HG03378 (cell line): ENCODE data around the gene ZP1.
"Not testable (repeated sequence)": the region's sequence is repeated elsewhere in the genome, so short reads cannot be mapped to it uniquely, and the experiment has no call there.

Experiments used
- ATAC-seq: cut with Tn5 transposase; IDR thresholded peaks from one replicate; pipeline ENCODE4 v1.9.1; 2021; ENCODE audit warnings: mild to moderate bottlenecking, moderate library complexity; ENCODE audit not compliant: unreplicated experiment

ZP1 gene, protein sequence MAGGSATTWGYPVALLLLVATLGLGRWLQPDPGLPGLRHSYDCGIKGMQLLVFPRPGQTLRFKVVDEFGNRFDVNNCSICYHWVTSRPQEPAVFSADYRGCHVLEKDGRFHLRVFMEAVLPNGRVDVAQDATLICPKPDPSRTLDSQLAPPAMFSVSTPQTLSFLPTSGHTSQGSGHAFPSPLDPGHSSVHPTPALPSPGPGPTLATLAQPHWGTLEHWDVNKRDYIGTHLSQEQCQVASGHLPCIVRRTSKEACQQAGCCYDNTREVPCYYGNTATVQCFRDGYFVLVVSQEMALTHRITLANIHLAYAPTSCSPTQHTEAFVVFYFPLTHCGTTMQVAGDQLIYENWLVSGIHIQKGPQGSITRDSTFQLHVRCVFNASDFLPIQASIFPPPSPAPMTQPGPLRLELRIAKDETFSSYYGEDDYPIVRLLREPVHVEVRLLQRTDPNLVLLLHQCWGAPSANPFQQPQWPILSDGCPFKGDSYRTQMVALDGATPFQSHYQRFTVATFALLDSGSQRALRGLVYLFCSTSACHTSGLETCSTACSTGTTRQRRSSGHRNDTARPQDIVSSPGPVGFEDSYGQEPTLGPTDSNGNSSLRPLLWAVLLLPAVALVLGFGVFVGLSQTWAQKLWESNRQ

DNA sequence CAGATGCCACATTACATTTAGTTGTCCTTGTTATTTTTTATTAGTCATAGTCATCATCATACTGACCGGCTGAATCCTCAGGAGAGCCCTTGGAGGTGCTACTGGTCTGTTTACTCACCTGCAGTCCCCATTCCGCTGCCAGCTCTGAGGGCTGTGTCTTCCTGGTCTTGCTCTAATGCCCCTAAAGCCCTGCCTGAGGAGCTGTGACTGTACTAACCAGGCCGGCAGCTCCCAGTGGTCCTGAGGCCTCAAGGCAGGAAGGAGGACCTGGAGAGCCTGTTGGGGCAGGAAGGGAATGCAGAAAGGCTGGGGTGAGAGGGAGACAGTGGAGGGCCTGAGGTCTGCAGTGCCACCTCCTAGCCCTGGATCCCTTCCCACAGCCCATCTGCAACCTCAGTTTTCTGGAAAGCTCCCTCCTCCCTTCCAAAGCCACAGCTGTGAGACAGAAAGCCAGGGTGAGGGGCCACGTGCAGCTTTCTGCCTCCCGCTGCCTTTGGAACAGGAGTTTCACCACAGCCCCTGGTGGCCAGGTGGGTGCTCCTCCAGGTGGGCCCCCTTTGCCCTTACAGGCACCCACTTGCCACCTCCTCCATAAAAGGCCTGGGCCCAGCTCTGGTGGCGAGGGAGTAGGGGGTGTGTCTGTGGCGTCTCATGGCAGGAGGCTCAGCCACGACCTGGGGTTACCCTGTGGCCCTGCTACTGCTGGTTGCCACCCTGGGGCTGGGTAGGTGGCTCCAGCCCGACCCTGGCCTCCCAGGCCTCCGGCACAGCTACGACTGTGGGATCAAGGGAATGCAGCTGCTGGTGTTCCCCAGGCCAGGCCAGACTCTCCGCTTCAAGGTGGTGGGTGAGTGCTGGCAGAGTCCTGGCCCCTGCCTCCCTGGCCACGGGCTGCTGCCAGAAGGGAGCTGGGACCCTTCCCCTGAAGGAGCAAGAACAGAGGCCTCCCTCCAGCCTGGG is at the start of gene ZP1:
Gene ZP1 (plus strand): TSS at position 632 of the 960 bp plus-strand sequence. CDS start 20 bp downstream, at position 652.
- ATAC-seq, result no peak

DNA sequence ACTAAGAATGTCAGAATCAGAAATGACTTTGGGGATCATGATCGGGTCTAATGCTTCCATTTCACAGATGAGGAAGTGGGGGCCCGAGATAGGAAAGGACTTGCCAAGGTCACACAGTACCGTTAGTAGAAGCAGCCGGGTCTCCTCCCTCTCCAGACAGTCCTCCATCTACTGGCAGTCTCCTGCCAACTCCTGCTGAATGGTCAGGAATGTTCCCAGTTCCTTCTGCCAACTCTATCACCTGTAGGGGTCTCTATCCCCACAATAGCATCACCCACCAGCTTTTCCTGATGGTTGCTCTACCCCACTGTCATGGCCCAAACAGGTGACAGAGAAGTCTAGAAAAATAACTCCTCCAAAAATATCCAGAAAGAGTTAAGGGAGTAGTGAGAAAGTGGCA is 49.3 kb upstream of the ZP1 start:
- no peak for ATAC-seq

DNA sequence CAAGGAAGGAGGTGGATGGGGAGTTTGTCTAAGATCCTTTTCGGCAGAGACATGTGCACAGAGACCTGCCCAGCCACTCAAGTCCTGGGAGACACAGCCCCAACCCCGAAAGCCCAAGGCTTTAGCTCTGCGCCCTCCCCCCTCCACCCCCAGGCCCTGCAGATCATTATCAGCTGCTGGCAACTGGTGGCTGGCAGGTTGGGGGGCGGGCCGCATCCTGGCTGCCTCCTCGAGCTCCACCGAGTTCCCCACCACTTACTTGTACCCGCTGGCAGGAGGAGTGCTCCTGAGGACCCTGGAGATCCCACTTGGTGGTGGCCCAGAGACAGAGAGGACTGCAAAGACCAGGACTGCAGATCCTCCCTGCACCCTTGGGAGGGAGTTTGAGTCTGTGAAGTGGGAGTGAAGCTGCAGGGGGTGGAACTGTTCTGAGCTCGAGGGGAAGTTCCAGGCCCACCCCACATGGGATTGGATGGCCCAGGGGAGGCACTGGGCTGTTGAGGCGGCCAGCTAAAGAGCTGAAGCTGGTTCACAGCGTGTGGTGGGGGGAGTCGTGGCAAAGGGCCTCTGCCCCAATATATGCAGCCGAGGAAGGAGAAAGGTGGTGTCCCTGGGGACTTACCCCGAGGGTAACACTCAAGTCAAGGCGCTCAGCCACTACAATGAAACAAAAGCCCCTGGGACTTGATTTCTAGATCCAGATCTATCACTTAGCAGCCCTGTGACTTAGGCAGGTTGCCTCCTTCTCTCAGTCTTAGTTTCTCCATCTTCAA is 45.3 kb upstream of the ZP1 start:
- ATAC-seq, result no peak

DNA sequence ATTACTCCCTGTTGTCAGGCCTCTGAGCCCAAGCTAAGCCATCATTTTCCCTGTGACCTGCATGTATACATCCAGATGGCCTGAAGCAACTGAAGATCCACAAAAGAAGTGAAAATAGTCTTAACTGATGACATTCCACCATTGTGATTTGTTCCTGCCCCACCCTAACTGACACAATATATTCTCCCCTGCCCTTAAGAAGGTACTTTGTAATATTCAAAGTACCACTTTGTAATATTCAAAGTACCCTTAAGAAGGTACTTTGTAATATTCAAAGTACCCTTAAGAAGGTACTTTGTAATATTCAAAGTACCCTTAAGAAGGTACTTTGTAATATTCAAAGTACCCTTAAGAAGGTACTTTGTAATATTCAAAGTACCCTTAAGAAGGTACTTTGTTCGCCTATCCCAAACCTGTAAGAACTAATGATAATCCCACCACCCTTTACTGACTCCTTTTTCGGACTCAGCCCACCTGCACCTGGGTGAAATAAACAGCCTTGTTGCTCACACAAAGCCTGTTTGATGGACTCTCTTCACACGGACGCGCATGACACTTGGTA is 43.5 kb upstream of the ZP1 start:
- ATAC-seq, result not testable (repeated sequence)

DNA sequence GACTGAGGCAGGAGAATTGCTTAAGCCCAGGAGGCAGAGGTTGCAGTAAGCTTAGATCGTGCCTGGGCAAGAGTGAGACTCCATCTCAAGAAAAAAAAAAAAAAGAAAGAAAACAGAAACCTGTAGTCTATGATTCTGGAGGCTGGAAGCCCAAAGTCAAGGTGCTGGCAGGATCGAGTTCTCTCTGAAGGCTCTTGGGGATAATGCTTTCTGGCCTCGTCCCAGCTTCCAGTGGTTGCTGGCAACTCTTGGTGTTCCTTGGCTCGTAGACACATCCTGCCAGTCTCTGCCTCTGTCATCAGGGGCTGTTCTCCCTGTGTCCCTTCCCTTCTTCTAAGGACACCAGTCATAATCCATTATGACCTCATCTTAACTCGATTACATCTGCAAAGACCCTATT is 42.2 kb upstream of the ZP1 start:
- no peak for ATAC-seq

DNA sequence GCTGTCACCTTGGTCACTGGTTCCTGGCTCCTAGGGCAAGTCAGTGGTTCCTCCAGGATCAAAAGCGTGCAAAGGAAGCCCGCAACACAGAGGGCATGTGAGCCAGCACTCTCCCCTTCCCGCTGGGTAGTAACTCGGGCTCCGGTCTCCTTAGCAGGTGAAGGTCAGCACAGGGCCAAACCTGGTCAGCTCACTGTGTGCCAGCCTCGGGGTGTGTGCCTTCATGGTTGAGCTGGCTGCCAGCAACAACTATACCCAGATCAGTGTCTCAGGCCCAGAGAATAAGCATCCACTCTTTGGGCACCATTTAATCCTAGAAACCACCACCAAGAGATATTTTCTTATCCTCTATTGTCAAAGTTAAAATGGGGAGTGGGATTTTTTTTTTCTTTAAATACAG is 41.6 kb upstream of the ZP1 start:
- no peak for ATAC-seq

DNA sequence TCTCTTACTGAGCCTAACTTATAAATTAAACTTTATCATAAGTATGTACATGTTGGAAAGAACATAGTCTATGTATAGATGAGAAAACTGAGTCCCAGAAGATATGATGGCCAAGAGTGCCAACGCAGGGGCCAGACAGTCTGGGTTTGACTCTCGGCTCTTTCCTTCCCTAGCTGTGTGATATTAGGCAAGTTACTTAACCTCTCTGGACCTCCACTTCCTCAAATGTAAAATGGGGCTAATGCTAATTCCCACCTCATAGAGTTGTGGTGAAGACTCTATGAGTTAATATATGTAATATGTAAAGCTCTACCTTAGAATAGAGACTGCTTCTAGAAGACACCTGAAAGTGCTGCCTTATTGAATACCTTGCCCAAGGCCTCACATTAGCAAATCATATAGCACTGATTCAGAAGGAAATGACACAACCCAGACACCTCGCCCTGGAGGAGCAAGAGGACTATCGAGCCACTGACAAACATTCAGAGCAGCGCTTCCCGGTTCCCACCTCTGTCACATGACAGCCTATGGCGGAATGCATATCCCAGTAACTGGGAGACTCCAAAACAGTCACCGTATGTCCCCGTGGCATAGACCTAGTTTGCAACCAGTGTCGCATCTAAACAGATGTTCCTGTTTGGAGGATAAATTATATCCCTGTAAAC is 36.7 kb upstream of the ZP1 start:
- peak; percentile 15 for ATAC-seq

DNA sequence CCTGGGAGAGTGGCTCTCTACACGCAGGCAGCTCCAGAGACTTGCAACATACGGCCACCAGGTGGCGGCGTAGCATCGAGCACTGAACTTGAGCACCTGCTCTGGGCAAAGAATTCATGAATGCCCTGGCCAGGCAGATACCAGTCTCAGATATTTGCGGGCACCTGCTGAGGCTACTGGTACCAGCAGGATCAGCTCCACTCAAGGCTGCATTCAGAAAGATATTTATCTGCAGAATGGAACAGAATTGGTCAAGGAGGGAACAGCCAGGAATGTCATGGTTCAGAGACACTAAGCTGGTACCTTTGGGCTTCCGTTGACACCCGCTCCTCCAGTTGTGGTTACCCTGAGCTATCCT is 36.2 kb upstream of the ZP1 start:
- ATAC-seq, result peak; percentile 67

DNA sequence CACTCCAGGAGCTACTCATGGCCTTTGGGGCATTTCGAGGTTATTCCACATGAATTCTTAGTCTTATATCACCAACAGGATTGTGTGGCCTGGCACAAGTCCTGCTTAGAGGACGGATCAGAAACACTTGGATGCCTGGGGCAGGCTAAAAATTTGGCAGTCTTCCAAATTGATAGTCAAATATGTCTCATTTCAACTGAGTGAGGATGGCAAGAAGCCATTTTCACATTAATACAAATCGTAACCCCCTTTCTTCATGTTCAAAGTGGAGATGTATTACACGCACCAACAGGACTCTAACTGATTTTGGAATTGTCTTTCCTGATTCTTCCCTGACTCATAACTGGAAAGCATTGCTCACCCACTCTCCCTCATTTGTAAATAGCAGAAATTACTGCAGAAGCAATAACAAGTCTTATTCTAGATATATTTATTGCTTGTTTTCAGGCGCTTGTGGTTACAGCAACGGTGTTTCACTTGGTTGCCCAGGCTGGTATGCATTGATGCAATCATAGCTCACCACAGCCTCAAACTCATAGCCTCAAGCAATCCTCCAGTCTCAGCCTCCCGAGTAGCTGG is 35.8 kb upstream of the ZP1 start:
- ATAC-seq, result no peak

DNA sequence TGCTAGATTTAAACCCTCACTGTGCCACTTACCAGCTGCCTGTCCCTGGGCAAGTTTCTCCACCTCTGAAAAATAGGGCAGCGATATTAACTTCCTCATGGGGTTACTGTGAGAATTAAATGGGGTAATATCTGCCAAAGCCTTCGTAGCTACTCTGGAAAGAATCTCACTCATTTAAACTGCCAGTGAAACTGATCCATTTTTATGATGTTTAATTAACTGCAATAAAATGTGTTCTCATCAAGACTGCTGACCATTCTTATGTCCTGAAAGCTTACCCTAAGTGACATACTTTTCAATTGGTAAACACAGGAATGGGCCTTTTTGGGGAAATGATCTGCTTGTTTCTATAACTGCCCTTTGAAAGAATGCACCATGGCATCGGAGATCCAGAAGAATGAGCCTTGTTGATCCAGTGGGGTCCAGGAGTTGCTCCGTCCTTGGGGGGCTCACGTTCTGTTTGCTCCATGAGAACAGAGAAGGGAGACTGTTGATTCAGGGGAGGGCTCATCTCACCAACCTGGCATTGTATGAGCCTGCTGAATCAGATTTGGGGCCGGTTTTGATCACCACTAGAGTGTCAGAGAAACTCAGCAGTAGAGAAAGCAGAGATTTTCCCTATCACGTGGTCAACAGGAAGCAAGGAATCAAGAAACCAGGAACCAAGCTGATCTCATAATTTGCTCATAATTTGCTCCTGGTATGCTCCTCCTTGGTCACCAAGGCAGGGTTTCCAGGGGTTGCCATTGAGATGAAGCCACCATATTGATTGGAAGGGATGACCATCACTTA is 32.4 kb upstream of the ZP1 start:
- ATAC-seq, result no peak

DNA sequence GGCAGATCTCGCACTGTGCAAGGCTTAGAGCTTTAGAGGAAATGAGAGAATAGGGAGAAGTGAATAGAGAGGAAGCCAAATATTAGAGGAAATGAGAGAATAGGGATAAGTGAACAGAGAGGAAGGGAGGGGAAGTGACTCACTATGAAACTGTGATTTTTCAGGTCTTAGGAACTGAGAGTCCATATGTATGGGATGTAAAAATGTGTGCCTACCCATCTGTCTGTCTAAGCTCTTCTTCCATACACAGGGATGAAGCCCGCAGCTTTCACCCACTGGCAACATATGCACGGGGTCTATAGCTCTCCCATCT is 31.9 kb upstream of the ZP1 start:
- ATAC-seq, result no peak

DNA sequence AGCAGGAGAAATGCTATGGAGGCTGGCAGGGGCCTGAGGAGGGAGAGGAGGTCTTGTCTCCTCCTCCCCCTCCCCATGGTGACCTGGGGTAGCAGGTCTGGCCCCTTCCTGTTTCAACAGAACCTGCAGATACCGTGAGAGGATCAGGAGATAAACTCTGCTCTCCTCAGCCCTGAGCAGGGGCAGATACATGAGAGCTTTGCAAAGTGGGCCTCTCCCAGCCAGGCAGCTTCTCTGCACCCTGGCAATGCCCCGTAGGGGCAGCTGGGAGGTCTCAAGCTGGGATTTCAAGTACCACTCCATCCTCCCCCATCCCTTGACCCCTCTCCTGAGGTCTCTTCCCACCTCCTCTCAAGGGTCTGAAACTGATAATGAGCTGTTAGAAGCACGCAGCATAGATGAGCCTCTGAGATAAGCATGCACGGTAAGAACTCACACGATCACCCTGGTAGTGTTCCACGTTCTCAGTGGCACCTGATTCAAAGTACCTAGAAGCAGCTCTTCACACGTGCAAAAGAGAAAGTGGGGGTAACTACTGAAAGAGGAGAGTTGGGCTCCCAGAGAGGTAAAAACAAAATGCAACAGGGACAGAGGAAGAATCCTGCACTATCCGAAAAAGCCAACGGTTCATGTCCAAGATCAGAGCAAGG is 30.4 kb upstream of the ZP1 start:
- ATAC-seq, result no peak

DNA sequence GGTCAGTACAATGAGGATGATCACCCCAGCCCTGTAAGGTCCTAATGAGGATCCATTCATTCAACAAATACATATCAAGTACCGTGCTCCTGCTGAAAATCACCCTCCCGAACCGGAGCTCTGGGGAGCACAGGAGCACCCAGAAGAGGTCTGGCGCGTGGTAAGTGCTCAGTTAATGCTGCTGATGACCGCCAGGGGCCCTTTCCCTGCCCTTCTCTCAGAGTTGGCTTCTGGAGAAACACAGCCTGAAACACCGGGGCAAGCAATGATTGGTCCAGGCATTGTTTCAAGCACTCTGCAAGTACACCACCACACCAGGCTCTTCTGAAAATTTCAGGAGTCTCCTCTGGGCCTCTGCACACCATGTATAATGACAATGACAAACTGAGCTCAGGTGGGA is 29.2 kb upstream of the ZP1 start:
- no peak for ATAC-seq

DNA sequence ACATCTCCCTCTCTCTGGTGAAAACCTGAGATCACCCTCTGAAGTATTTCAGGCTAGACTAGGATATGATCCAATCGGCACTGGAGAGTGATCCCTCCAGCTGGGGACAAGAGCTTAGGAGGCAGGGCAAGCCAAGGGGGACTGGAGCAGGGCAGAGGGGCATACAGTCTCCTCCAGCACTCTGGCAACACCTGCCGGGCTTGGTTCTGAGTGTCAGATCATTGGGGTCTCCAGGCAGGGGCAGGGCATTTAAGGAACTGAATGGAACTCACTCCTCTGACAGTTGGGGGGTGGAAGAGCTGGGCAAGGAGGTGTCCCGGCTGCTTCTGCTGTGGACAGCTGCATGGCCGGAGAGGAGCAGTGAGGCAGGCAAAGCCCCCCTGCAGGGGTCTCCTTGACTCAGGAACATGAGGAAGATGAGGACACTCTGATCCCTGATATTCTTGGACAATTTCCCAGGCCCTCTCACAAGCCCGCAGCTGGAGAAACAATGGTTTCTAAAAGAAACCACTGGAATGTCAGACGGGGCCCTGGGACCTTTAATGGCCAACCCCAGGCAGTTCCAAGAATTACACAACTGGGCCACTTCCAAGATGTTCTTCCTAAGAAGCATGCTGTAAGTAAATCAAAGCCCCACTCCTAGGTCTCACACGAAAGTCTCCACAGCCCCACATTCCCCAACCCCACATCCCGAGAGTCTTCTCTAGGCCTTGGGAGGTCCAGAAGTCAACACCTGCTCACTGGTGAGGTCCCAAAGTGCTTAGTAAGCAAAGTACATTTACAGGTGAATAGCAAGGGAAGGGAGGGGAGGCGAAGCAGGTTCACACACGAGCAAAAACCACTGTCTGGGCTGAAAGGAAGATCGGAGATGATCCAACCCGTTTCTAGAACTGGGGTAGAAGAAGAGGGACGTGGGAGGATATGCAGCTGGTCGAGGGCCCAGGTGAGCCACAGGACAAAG is 26.6 kb upstream of the ZP1 start:
- no peak for ATAC-seq

DNA sequence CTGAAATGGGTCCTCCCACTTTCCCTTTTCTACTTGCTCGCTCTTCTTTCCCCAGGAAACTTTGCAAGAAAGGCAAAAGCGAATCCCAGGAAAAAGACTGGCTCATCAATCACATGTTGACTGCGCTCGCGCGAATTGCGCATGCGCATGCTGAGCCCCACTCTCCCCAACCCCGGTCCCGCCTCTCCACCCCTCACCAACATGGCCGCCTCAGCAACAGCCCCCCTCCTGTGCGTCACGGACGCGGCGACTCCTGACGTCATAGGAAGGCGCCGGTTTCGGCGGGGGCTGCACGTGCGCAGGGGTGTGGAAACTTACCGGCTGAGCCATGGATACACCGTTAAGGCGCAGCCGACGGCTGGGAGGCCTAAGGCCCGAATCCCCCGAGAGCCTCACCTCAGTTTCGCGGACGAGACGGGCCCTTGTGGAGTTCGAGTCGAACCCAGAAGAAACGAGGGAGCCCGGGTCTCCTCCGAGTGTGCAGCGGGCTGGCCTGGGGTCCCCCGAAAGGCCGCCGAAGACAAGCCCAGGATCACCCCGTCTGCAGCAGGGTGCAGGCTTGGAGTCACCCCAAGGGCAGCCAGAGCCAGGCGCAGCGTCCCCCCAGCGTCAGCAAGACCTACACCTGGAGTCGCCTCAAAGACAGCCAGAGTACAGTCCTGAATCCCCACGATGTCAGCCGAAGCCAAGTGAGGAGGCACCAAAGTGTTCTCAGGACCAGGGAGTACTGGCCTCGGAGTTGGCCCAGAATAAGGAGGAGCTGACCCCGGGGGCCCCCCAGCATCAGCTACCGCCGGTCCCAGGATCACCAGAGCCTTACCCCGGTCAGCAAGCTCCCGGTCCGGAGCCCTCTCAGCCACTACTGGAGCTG is 25.3 kb upstream of the ZP1 start, which contains the start of gene CCDC86:
Gene CCDC86 (plus strand): TSS at position 317 of the 871 bp plus-strand sequence. CDS start 12 bp downstream, at position 329.
- ATAC-seq, result peak; percentile 62
